Body of pancreas (tissue), 4 donors: ENCODE data around the gene TEAD1.

ENCODE experiments used
- POLR2A ChIP-seq, 3 donors: fragments of 450-650 bp; IDR thresholded peaks; one replicate each; pipeline ENCODE4 v1.6.1; 2016; ENCODE audit warnings: antibody characterized with exemption in 3 of 3, mild to moderate bottlenecking in 2 of 3
- TF ChIP-seq, protein P1 (sequence below), 7 experiments: fragments of 450-650 bp in 4 of 7; fragments of 200-600 bp in 3 of 7; sonication (generic) in 3 of 7; IDR thresholded peaks; one replicate each; pipeline ENCODE4 v1.5.1; 2016 to 2019; ENCODE audit warnings: antibody characterized with exemption in 7 of 7

- TF ChIP-seq, protein P1, sequence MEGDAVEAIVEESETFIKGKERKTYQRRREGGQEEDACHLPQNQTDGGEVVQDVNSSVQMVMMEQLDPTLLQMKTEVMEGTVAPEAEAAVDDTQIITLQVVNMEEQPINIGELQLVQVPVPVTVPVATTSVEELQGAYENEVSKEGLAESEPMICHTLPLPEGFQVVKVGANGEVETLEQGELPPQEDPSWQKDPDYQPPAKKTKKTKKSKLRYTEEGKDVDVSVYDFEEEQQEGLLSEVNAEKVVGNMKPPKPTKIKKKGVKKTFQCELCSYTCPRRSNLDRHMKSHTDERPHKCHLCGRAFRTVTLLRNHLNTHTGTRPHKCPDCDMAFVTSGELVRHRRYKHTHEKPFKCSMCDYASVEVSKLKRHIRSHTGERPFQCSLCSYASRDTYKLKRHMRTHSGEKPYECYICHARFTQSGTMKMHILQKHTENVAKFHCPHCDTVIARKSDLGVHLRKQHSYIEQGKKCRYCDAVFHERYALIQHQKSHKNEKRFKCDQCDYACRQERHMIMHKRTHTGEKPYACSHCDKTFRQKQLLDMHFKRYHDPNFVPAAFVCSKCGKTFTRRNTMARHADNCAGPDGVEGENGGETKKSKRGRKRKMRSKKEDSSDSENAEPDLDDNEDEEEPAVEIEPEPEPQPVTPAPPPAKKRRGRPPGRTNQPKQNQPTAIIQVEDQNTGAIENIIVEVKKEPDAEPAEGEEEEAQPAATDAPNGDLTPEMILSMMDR (IDR thresholded peaks at IDR 0.05): no peak
- TF ChIP-seq POLR2A (IDR thresholded peaks at IDR 0.05): no peak
These were observed 158.4 kb downstream of the TEAD1 start for GRCh38 chr11:12832480-12833224.
